ENCODE measurements around the gene MTR. TPM values are rescaled to one million over a fixed set of nuclear protein-coding genes. Genes with fewer than 3 reads are reported as not detected.

The MTR gene
- total and polyA plus RNA-seq, 9 of the 15 experiments (the other 6 are each of a cell fraction or from before 2014, with no cell fraction given) = 3.4 to 44.3 (median 20.3) TPM

DNA sequence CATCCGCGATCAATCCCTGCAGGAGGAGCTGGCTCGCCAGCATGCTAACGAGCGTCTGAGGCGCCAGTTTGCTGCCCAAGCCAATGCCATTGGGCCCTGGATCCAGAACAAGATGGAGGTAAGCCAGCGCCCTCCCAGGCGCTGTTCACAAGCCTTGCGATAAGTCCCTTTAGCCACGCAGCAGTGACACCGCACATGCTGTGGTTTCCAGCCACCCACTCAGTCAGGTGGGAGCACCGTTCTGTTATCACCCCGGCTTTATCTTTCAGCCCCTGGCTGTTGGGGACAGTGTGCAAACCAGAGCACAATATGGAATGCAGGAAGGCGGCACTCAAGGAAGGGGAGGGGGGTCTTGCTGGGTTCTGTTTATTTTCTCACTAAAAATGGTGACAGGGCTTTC lies 41.1 kb upstream of the MTR start (continued):
- TF ChIP-seq, protein P1, sequence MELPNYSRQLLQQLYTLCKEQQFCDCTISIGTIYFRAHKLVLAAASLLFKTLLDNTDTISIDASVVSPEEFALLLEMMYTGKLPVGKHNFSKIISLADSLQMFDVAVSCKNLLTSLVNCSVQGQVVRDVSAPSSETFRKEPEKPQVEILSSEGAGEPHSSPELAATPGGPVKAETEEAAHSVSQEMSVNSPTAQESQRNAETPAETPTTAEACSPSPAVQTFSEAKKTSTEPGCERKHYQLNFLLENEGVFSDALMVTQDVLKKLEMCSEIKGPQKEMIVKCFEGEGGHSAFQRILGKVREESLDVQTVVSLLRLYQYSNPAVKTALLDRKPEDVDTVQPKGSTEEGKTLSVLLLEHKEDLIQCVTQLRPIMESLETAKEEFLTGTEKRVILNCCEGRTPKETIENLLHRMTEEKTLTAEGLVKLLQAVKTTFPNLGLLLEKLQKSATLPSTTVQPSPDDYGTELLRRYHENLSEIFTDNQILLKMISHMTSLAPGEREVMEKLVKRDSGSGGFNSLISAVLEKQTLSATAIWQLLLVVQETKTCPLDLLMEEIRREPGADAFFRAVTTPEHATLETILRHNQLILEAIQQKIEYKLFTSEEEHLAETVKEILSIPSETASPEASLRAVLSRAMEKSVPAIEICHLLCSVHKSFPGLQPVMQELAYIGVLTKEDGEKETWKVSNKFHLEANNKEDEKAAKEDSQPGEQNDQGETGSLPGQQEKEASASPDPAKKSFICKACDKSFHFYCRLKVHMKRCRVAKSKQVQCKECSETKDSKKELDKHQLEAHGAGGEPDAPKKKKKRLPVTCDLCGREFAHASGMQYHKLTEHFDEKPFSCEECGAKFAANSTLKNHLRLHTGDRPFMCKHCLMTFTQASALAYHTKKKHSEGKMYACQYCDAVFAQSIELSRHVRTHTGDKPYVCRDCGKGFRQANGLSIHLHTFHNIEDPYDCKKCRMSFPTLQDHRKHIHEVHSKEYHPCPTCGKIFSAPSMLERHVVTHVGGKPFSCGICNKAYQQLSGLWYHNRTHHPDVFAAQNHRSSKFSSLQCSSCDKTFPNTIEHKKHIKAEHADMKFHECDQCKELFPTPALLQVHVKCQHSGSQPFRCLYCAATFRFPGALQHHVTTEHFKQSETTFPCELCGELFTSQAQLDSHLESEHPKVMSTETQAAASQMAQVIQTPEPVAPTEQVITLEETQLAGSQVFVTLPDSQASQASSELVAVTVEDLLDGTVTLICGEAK (IDR thresholded peaks at IDR 0.05) = no peak
- TF ChIP-seq, protein P1 (CRISPR knock-in tag; IDR thresholded peaks at IDR 0.05) = no peak
- TF ChIP-seq ZNF174 (CRISPR knock-in tag; IDR thresholded peaks at IDR 0.05) (no peak), ZBTB8A (IDR thresholded peaks at IDR 0.05; ENCODE audit: partially characterized antibody) (no peak), ZNF24 (IDR thresholded peaks at IDR 0.05) (no peak), SMARCA5 (IDR thresholded peaks at IDR 0.05) (no peak), EHMT2 (IDR thresholded peaks at IDR 0.05) (no peak), CBFA2T2 (conservative IDR thresholded peaks at IDR 0.05) (peak; percentile 30), HDAC2 (IDR thresholded peaks at IDR 0.05) (no peak), SAFB (IDR thresholded peaks at IDR 0.05; ENCODE audit: borderline replicate concordance, low read depth, low read length) (no peak), E2F3 (CRISPR knock-in tag; IDR thresholded peaks at IDR 0.05) (peak; percentile 32; the same call in 1 of the 2 replicates), RBM14 (IDR thresholded peaks at IDR 0.05; ENCODE audit: borderline replicate concordance, insufficient read depth, low read depth, low read length) (no peak), CEBPG (CRISPR knock-in tag; IDR thresholded peaks at IDR 0.05) (no peak), CEBPG (tag; conservative IDR thresholded peaks at IDR 0.05 in 1 of 2, IDR thresholded peaks at IDR 0.05 in 1 of 2) (no peak)
- TF ChIP-seq, protein P2, sequence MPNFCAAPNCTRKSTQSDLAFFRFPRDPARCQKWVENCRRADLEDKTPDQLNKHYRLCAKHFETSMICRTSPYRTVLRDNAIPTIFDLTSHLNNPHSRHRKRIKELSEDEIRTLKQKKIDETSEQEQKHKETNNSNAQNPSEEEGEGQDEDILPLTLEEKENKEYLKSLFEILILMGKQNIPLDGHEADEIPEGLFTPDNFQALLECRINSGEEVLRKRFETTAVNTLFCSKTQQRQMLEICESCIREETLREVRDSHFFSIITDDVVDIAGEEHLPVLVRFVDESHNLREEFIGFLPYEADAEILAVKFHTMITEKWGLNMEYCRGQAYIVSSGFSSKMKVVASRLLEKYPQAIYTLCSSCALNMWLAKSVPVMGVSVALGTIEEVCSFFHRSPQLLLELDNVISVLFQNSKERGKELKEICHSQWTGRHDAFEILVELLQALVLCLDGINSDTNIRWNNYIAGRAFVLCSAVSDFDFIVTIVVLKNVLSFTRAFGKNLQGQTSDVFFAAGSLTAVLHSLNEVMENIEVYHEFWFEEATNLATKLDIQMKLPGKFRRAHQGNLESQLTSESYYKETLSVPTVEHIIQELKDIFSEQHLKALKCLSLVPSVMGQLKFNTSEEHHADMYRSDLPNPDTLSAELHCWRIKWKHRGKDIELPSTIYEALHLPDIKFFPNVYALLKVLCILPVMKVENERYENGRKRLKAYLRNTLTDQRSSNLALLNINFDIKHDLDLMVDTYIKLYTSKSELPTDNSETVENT (CRISPR knock-in tag; IDR thresholded peaks at IDR 0.05) = no peak
- TF ChIP-seq, protein P3, sequence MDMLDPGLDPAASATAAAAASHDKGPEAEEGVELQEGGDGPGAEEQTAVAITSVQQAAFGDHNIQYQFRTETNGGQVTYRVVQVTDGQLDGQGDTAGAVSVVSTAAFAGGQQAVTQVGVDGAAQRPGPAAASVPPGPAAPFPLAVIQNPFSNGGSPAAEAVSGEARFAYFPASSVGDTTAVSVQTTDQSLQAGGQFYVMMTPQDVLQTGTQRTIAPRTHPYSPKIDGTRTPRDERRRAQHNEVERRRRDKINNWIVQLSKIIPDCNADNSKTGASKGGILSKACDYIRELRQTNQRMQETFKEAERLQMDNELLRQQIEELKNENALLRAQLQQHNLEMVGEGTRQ (CRISPR knock-in tag; IDR thresholded peaks at IDR 0.05) = peak; percentile 38
- TF ChIP-seq, protein P4, sequence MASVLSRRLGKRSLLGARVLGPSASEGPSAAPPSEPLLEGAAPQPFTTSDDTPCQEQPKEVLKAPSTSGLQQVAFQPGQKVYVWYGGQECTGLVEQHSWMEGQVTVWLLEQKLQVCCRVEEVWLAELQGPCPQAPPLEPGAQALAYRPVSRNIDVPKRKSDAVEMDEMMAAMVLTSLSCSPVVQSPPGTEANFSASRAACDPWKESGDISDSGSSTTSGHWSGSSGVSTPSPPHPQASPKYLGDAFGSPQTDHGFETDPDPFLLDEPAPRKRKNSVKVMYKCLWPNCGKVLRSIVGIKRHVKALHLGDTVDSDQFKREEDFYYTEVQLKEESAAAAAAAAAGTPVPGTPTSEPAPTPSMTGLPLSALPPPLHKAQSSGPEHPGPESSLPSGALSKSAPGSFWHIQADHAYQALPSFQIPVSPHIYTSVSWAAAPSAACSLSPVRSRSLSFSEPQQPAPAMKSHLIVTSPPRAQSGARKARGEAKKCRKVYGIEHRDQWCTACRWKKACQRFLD (CRISPR knock-in tag; IDR thresholded peaks at IDR 0.05) = 0 out of 2 replicates have a peak, but pooled peaks have one; percentile 44

Data from K562 (cell line).